Osteoblast (primary cell): ENCODE measurements around the gene TMEM97. TPM values are rescaled to one million over a fixed set of nuclear protein-coding genes. Genes with fewer than 3 reads are reported as not detected.
"Not testable (repeated sequence)": the region's sequence is repeated elsewhere in the genome, so short reads cannot be mapped to it uniquely, and the experiment has no call there.

ENCODE experiments used
- DNase-seq: peaks from one replicate; pipeline ENCODE4 v3.0.0; 2011; ENCODE audit warnings: low spot score, mixed read lengths; ENCODE audit not compliant: insufficient read length; ENCODE audit errors: missing footprints
- H2AFZ ChIP-seq: 2 replicates; pipeline ENCODE4 v1.6.0; 2011; ENCODE audit warnings: mild to moderate bottlenecking, low read length
- H3K27ac ChIP-seq: 2 replicates; pipeline ENCODE4 v1.5.1; 2011; ENCODE audit warnings: mild to moderate bottlenecking, low read depth, low read length, moderate library complexity
- H3K27me3 ChIP-seq: 2 replicates; pipeline ENCODE4 v1.6.0; 2012; ENCODE audit warnings: mild to moderate bottlenecking, control low read depth, inconsistent platforms, low read length, moderate library complexity; ENCODE audit not compliant: insufficient read depth
- H3K36me3 ChIP-seq: 2 replicates; pipeline ENCODE4 v1.5.1; 2011; ENCODE audit warnings: mild to moderate bottlenecking, low read length, control low read depth, moderate library complexity; ENCODE audit not compliant: insufficient read depth
- H3K4me1 ChIP-seq: 2 replicates; pipeline ENCODE4 v1.5.1; 2011; ENCODE audit warnings: mild to moderate bottlenecking, low read length, control low read depth, moderate library complexity; ENCODE audit not compliant: insufficient read depth
- H3K4me2 ChIP-seq: 2 replicates; pipeline ENCODE4 v1.6.0; 2011; ENCODE audit warnings: mild to moderate bottlenecking, low read length; ENCODE audit not compliant: insufficient read depth
- H3K4me3 ChIP-seq: fragments of 200-600 bp; sonication (generic); 3 replicates; pipeline ENCODE4 v1.5.1; 2012; ENCODE audit warnings: mild to moderate bottlenecking, low read length, inconsistent platforms; ENCODE audit not compliant: insufficient read depth
- H3K79me2 ChIP-seq: 2 replicates; pipeline ENCODE4 v1.6.0; 2012; ENCODE audit warnings: mild to moderate bottlenecking, low read length, control low read depth, inconsistent platforms; ENCODE audit not compliant: insufficient read depth
- H3K9me3 ChIP-seq: 2 replicates; pipeline ENCODE4 v1.5.1; 2011; ENCODE audit warnings: low read depth, low read length, control low read depth
- H4K20me1 ChIP-seq: 2 replicates; pipeline ENCODE4 v1.6.0; 2012; ENCODE audit warnings: mild to moderate bottlenecking, low read length, control low read depth; ENCODE audit not compliant: insufficient read depth
- CTCF ChIP-seq: IDR thresholded peaks from 2 replicates; pipeline ENCODE4 v1.5.1; 2011; ENCODE audit warnings: mild to moderate bottlenecking, low read depth, low read length, moderate library complexity; ENCODE audit errors: extremely low read depth
- total RNA-seq: library from RNA; depleted of rRNA; stranded (reverse); fragments of >200 nt; gene quantifications from 2 replicates; pipeline ENCODE4 v1.2.3, GENCODE V29; 2012

Gene TMEM97
- total RNA-seq, 1 donor: 20.6 TPM

GRCh38 chr17:28272166-28272565 is 46.8 kb upstream of the TMEM97 start:
- Histone ChIP-seq H2AFZ (no peak overlapping the region), H3K4me3 (no peak overlapping the region), H3K79me2 (no peaks in the 10 kb centered on the region), H3K27me3 (no peaks in the 10 kb centered on the region), H3K4me2 (peak overlapping the region; percentile 4), H4K20me1 (no peaks in the 10 kb centered on the region), H3K36me3 (no peaks in the 10 kb centered on the region), H3K27ac (peak overlapping the region; percentile 40), H3K9me3 (no peaks in the 10 kb centered on the region), H3K4me1 (peaks cover 12% of the 10 kb centered on the region)
- no peak for TF ChIP-seq CTCF
- DNase-seq: peak; percentile 84

DNA sequence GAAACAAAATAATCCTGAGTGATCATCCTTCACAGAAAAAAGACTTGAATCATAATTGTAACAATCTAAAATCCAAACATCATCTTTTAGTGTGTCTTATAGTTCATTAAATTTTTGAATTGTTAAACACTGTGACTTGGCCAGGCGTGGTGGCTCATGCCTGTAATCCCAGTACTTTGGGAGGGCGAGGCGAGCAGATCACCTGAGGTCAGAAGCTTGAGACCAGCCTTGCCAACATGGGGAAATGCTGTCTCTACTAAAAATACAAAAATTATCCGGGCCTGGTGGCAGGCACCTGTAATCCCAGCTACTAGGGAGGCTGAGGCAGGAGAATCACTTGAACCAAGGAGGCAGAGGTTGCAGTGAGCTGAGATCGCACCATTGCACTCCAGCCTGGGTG is 45.7 kb upstream of the TMEM97 start:
- peaks cover 16% of the 10 kb centered on the region for H3K4me1 ChIP-seq
- not testable (repeated sequence) for H3K36me3 ChIP-seq, DNase-seq, H3K27me3 ChIP-seq, H3K79me2 ChIP-seq, H3K4me3 ChIP-seq, H3K4me2 ChIP-seq, H4K20me1 ChIP-seq, H3K27ac ChIP-seq, H2AFZ ChIP-seq, H3K9me3 ChIP-seq

DNA sequence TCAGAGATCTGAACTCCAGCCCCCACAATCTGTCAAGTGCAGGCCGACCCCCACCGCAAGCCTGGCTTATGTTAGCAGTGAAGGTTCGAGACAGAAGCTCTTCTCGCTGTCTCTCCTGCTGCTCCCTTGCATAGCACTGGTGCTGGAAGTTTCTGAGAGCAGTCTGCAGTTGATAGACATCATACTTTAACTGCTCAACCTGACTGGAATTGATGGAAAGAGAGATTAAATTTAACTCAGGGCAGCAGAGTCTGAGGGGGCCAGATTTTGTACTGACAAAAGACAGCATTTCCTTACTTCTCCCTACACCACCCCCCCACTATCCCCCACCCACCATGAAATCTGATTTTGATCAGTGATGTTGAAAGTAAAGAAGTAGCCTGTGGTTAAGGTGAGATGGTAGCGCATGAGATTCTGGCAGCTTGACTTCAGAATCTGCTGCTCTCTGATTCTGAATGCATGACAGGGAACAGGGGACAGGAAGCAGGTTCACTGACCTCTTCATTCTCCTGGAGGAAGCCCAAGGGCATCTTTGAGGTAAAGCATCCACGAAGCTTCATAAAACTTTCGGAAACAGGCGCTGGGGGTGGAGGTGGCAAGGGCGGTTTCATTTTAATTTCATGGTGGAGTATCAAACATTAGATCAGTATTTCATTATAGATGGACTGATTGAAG is 44.3 kb upstream of the TMEM97 start:
- Histone ChIP-seq H3K36me3 (no peaks in the 10 kb centered on the region), H3K27ac (no peak overlapping the region), H3K9me3 (no peaks in the 10 kb centered on the region), H3K4me1 (peaks cover 26% of the 10 kb centered on the region), H3K27me3 (no peaks in the 10 kb centered on the region), H3K79me2 (no peaks in the 10 kb centered on the region), H2AFZ (no peak overlapping the region), H3K4me3 (no peak overlapping the region), H3K4me2 (no peak overlapping the region), H4K20me1 (no peaks in the 10 kb centered on the region)
- DNase-seq: peak; percentile 58
- TF ChIP-seq CTCF: no peak

GRCh38 chr17:28276011-28276410 is 43.0 kb upstream of the TMEM97 start:
- no peaks in the 10 kb centered on the region for H3K79me2 ChIP-seq
- no peak overlapping the region for H2AFZ ChIP-seq
- H3K4me1 ChIP-seq: peaks cover 26% of the 10 kb centered on the region
- H3K9me3 ChIP-seq: no peaks in the 10 kb centered on the region
- H3K27me3 ChIP-seq: no peaks in the 10 kb centered on the region
- no peak overlapping the region for H3K4me3 ChIP-seq
- H3K27ac ChIP-seq: no peak overlapping the region
- no peak for DNase-seq
- H4K20me1 ChIP-seq: no peaks in the 10 kb centered on the region
- H3K4me2 ChIP-seq: no peak overlapping the region
- H3K36me3 ChIP-seq: no peaks in the 10 kb centered on the region
- TF ChIP-seq CTCF: no peak
